WTC11 (cell line): ENCODE measurements around the gene TMEM150B. TPM values are rescaled to one million over a fixed set of nuclear protein-coding genes. Genes with fewer than 3 reads are reported as not detected.

Experiments used
- ATAC-seq: fragments of 200-7000 bp; cut with Tn5 transposase; 2 replicates; pipeline ENCODE4 v1.10.0; 2021; ENCODE audit warnings: mild to moderate bottlenecking, moderate library complexity
- CTCF ChIA-PET: fragments of 300-600 bp; sonication (Branson Sonifier 250); formaldehyde crosslinking; loops from one replicate; lab custom pipeline; 2021; ENCODE audit warnings: antibody characterized with exemption; lab: Charles Lee
- POLR2A ChIA-PET: fragments of 350-600 bp; sonication (Branson Sonifier 250); formaldehyde crosslinking; loops from one replicate; lab custom pipeline; 2021; ENCODE audit warnings: antibody characterized with exemption; lab: Charles Lee
- DNase-seq: peaks from one replicate; pipeline ENCODE4 v3.0.0; 2021; ENCODE audit warnings: low spot score
- H3K27ac Mint-ChIP-seq: 2 replicates; pipeline ENCODE4 v1.8.0; 2021; ENCODE audit warnings: mixed read lengths
- H3K27me3 Mint-ChIP-seq: 2 replicates; pipeline ENCODE4 v1.8.0; 2021; ENCODE audit warnings: low read depth, mild to moderate bottlenecking, moderate library complexity, mixed read lengths
- H3K36me3 Mint-ChIP-seq: 2 replicates; pipeline ENCODE4 v1.8.0; 2021; ENCODE audit warnings: mixed read lengths
- H3K4me1 Mint-ChIP-seq: 2 replicates; pipeline ENCODE4 v1.8.0; 2022; ENCODE audit warnings: mixed read lengths
- H3K4me3 Mint-ChIP-seq: 2 replicates; pipeline ENCODE4 v1.8.0; 2021; ENCODE audit warnings: mild to moderate bottlenecking, moderate library complexity, mixed read lengths
- H3K9me3 Mint-ChIP-seq: 2 replicates; pipeline ENCODE4 v1.8.0; 2021; ENCODE audit warnings: mixed read lengths
- AR ChIP-seq: fragments of 250-450 bp; sonication (Bioruptor Pico); IDR thresholded peaks from 2 replicates; pipeline ENCODE4 v1.9.0; 2021; ENCODE audit warnings: mild to moderate bottlenecking
- ARID4B ChIP-seq: sonication (generic); formaldehyde crosslinking; IDR thresholded peaks from 2 replicates; pipeline ENCODE4 v1.8.0; 2023; ENCODE audit warnings: missing genetic modification reagents, mild to moderate bottlenecking, borderline replicate concordance
- ATF1 ChIP-seq: sonication (generic); formaldehyde crosslinking; IDR thresholded peaks from 2 replicates; pipeline ENCODE4 v1.8.1; 2023; ENCODE audit warnings: mild to moderate bottlenecking, moderate library complexity, missing genetic modification reagents
- ATF2 ChIP-seq: sonication (generic); formaldehyde crosslinking; IDR thresholded peaks from 2 replicates; pipeline ENCODE4 v1.8.1; 2022; ENCODE audit warnings: low read depth, missing genetic modification reagents, borderline replicate concordance
- CBFB ChIP-seq: sonication (generic); formaldehyde crosslinking; IDR thresholded peaks from 2 replicates; pipeline ENCODE4 v1.8.1; 2022; ENCODE audit warnings: mild to moderate bottlenecking, low read depth, missing genetic modification reagents
- E2F1 ChIP-seq: sonication (generic); formaldehyde crosslinking; IDR thresholded peaks from 2 replicates; pipeline ENCODE4 v1.8.0; 2022; ENCODE audit warnings: mild to moderate bottlenecking, missing genetic modification reagents
- E2F4 ChIP-seq: sonication (generic); formaldehyde crosslinking; IDR thresholded peaks from 2 replicates; pipeline ENCODE4 v1.8.1; 2022; ENCODE audit warnings: low read depth, mild to moderate bottlenecking, moderate library complexity, missing genetic modification reagents, borderline replicate concordance
- HMGXB4 ChIP-seq: sonication (generic); formaldehyde crosslinking; IDR thresholded peaks from 2 replicates; pipeline ENCODE4 v1.8.1; 2023; ENCODE audit warnings: mild to moderate bottlenecking, moderate library complexity, missing genetic modification reagents
- MAX ChIP-seq: sonication (generic); formaldehyde crosslinking; IDR thresholded peaks from 2 replicates; pipeline ENCODE4 v1.8.0; 2022; ENCODE audit warnings: mild to moderate bottlenecking, missing genetic modification reagents
- NR3C1 ChIP-seq: sonication (generic); formaldehyde crosslinking; conservative IDR thresholded peaks from 2 replicates; pipeline ENCODE4 v1.8.1; 2023; ENCODE audit warnings: low read depth, mild to moderate bottlenecking, missing genetic modification reagents
- PRRX2 ChIP-seq: fragments of 250-450 bp; sonication (Bioruptor Pico); IDR thresholded peaks from 2 replicates; pipeline ENCODE4 v1.8.0; 2021; ENCODE audit warnings: mild to moderate bottlenecking
- SOX15 ChIP-seq: fragments of 250-450 bp; sonication (Bioruptor Pico); IDR thresholded peaks from 2 replicates; pipeline ENCODE4 v1.9.0; 2021; ENCODE audit warnings: mild to moderate bottlenecking
- TP53 ChIP-seq: sonication (generic); formaldehyde crosslinking; IDR thresholded peaks from 2 replicates; pipeline ENCODE4 v1.8.1; 2023; ENCODE audit warnings: mild to moderate bottlenecking, missing genetic modification reagents
- ZMAT4 ChIP-seq: fragments of 250-450 bp; sonication (Bioruptor Pico); IDR thresholded peaks from 2 replicates; pipeline ENCODE4 v1.9.0; 2021; ENCODE audit warnings: mild to moderate bottlenecking
- ZNF232 ChIP-seq: sonication (generic); formaldehyde crosslinking; IDR thresholded peaks from 2 replicates; pipeline ENCODE4 v1.8.0; 2022; ENCODE audit warnings: mild to moderate bottlenecking, missing genetic modification reagents
- total RNA-seq: library from RNA; stranded (reverse); gene quantifications from 3 replicates; pipeline ENCODE4 v1.2.3, GENCODE V29; 2021

TMEM150B gene
- total RNA-seq, 1 experiment from 2014 or later, result 0.44 TPM

- no peak for TF ChIP-seq ZMAT4 (CRISPR knock-in tag)
- TF ChIP-seq, all 79 proteins: peak for 0
Measured at GRCh38 chr19:55324662-55325061, 479 bp downstream of the TMEM150B start (continued).

GRCh38 chr19:55322204-55322885, 2.8 kb downstream of the TMEM150B start:
- TF ChIP-seq NR3C1 (CRISPR knock-in tag) (no peak), ARID4B (CRISPR knock-in tag) (no peak), ZNF232 (CRISPR knock-in tag) (no peak), MAX (CRISPR knock-in tag) (no peak), TP53 (CRISPR knock-in tag) (no peak), SOX15 (no peak), ATF1 (CRISPR knock-in tag) (no peak), CBFB (CRISPR knock-in tag) (no peak)
- Mint-ChIP-seq H3K9me3 (no peaks in the 10 kb centered on the region), H3K27me3 (peaks cover 21% of the 10 kb centered on the region), H3K36me3 (no peaks in the 10 kb centered on the region), H3K4me1 (peaks cover 18% of the 10 kb centered on the region), H3K27ac (no peak overlapping the region), H3K4me3 (no peak overlapping the region)
- DNase-seq (no peak), ATAC-seq (no peak)
- ChIA-PET CTCF (interaction anchor here (1.1 to 3.4 kb wide), 6 partner anchors 17 to 162 kb away, joined by 3 to 26 read pairs (median 8); partner anchors contain the start of genes KMT5C and TMEM238), POLR2A (interaction anchor here (1.2 kb wide), 1 partner anchor 26 kb away, joined by 6 read pairs; no protein-coding TSS in a partner anchor)

GRCh38 chr19:55321466-55322137, 3.5 kb downstream of the TMEM150B start:
- H3K4me3 Mint-ChIP-seq, result no peak overlapping the region
- DNase-seq, result no peak
- ChIA-PET CTCF (interaction anchor here (0.7 to 3.4 kb wide), 9 partner anchors 9 to 161 kb away, joined by 3 to 26 read pairs (median 6); partner anchors contain the start of genes HSPBP1, KMT5C and TMEM238), POLR2A (interaction anchor here (1.2 kb wide), 1 partner anchor 27 kb away, joined by 6 read pairs; no protein-coding TSS in a partner anchor)
- no peaks in the 10 kb centered on the region for H3K36me3 Mint-ChIP-seq
- H3K4me1 Mint-ChIP-seq, result peaks cover 18% of the 10 kb centered on the region
- peaks cover 21% of the 10 kb centered on the region for H3K27me3 Mint-ChIP-seq
- H3K27ac Mint-ChIP-seq, result no peak overlapping the region
- no peak for ATAC-seq
- no peaks in the 10 kb centered on the region for H3K9me3 Mint-ChIP-seq
- TF ChIP-seq E2F4 (CRISPR knock-in tag), result no peak
- TF ChIP-seq HMGXB4 (CRISPR knock-in tag), result no peak
- no peak for TF ChIP-seq AR (CRISPR knock-in tag)
- no peak for TF ChIP-seq ATF2 (CRISPR knock-in tag)
- TF ChIP-seq PRRX2 (CRISPR knock-in tag), result no peak
- no peak for TF ChIP-seq E2F1 (CRISPR knock-in tag)
- TF ChIP-seq ZMAT4 (CRISPR knock-in tag), result no peak
